Measurements from ENCODE around the gene TYSND1.
A peak's percentile ranks its signal among the peaks of the same experiment; 100 is the strongest.
"Not testable (repeated sequence)": the region's sequence is repeated elsewhere in the genome, so short reads cannot be mapped to it uniquely, and the experiment has no call there.

TYSND1 gene

GRCh38 chr10:70146489-70147258 is at the start of gene TYSND1:
Gene TYSND1, minus strand, starts transcription at chr10:70146700. Its CDS starts 114 bp downstream, at chr10:70146586.
- peak; percentile 94 for DNase-seq (ENCODE audit: low read depth)

GRCh38 chr10:70193391-70193844 is 46.9 kb upstream of the TYSND1 start:
- no peak for DNase-seq (ENCODE audit: low read depth)

DNA sequence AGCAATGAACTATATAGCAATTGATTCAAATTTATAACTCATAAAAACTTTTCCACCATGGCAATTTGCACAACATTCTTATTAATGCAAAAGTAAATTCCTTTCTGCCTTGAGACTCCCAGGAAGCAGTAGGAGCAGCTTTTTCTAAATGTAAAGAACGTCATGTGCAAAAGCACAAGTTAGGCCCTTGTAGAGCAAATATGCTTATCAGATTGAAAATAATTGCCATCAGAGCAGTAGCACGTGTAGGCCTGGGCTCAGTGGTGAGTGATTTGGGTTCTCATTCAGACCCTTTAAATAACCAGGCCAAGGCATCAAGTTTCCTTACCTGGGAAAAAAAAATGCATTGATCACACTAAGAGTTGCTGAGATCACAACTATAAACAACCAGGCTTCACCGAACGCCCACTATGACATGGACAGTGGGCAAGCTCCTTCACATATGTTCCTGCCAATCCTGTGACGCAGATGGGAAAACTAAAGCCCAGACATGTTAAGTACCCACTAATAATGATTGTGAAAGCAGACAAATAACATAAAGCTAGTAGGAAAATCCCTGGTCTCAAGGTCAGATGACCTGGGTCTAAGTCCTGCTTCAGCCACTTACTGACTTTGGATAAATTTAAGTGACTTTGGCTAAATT is 45.9 kb upstream of the TYSND1 start:
- DNase-seq (ENCODE audit: low read depth) = no peak

DNA sequence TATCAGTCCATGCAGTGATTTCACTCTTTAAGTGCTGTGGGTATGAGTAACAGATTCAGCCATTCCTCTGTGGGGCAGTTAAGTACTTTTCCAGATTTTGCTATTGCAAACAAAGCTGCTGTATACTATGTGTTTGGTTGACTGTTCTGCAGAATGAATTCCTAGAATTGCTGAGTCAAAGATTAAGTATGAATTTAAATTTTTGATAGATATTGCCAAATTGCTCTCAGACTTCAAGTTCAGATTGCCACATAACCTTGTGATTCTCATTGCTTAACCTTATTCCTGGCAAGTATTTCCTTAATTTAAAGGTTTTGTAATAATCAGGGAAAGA is 45.4 kb upstream of the TYSND1 start:
- DNase-seq (ENCODE audit: low read depth) = peak; percentile 88

GRCh38 chr10:70191161-70191971 is 44.9 kb upstream of the TYSND1 start:
- DNase-seq (ENCODE audit: low read depth) = no peak

- DNase-seq (ENCODE audit: low read depth) = no peak
Measured at GRCh38 chr10:70190581-70190980, 44.1 kb upstream of the TYSND1 start.

GRCh38 chr10:70190102-70190501 is 43.6 kb upstream of the TYSND1 start:
- DNase-seq (ENCODE audit: low read depth) = no peak

- no peak for DNase-seq (ENCODE audit: low read depth)
Measured at GRCh38 chr10:70188768-70189167, 42.3 kb upstream of the TYSND1 start.

DNA sequence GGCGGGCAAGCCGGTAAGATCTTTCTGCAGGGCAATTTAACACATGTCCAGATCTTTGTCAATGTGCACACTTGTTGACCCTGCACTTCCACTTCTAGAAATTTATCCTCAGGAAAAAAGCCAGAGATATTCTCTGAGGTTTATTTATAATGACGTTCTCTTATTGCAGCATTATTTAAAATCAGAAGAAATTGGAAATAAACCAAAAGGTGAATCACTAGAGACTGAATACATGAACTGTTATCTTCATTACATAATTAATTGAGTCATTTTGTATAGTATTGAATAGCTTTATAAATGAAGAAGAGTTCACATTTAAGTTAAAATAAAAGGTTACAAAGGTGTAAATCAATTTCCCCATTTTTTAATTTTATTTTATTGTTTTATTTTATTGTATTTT is 40.1 kb upstream of the TYSND1 start:
- DNase-seq (ENCODE audit: low read depth) = no peak

DNA sequence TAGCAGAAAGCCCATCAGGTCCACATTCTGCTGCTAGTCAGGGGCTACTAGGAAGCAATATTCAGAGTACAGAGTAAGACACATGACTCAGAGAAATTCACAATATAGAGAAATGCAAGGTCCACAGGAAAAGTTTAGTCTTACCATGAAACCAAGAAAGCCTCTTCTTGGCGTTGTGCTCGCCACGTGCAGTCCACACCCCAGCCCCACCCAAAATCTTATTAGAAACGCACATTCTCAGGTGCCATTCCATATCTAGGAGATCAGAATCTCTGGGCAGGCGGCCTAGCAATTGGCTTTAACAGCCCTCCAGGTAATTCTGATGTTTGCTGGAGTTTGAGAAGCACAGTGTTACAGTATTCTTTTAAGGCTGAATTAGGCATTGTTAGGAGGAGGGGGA is 39.6 kb upstream of the TYSND1 start:
- no peak for DNase-seq (ENCODE audit: low read depth)

- no peak for DNase-seq (ENCODE audit: low read depth)
Measured at GRCh38 chr10:70183304-70183703, 36.8 kb upstream of the TYSND1 start.

- not testable (repeated sequence) for DNase-seq (ENCODE audit: low read depth)
Measured at GRCh38 chr10:70179209-70179608, 32.7 kb upstream of the TYSND1 start.

GRCh38 chr10:70178139-70178725 is 31.7 kb upstream of the TYSND1 start:
- no peak for DNase-seq (ENCODE audit: low read depth)

DNA sequence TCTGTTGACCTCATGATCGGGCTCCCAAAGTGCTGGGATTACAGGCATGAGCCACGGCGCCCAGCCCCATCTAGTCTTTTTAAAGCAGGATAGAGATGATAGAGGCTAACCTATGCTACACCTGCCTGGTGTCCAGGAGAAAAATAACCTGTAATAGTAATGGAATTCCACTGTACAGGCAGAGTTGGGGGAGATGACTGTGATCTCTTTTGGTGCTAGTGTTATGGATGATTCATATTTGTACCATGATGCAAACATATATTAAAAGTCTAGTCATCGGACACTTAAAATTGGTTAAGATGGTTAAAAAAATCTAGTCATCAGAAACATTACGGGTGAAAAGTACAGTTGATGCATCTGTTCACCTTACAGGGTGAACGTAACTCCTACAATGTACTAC is 29.9 kb upstream of the TYSND1 start:
- no peak for DNase-seq (ENCODE audit: low read depth)

DNA sequence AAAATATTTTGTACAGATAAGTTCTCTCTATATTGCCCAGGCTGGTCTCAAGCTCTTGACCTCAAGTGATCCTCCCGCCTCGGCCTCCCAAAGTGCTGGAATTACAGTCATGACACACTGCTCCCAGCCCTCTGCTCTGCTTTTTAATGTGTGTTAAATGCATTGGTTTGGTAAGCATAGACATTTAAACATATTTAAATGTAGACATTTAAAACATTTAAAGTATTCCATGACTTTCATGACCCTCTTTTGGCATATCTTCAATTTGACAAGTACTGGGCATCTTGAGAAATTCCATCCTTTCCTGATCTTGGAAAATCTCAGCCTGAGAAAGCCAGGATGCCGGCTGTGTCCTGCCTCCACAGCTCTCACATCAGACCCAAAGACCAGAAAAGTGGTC is 29.0 kb upstream of the TYSND1 start:
- DNase-seq (ENCODE audit: low read depth) = no peak

- no peak for DNase-seq (ENCODE audit: low read depth)
Measured at GRCh38 chr10:70174058-70174741, 27.7 kb upstream of the TYSND1 start.

GRCh38 chr10:70169649-70170364 is 23.3 kb upstream of the TYSND1 start:
- no peak for DNase-seq (ENCODE audit: low read depth)

- no peak for DNase-seq (ENCODE audit: low read depth)
Measured at GRCh38 chr10:70169011-70169410, 22.5 kb upstream of the TYSND1 start.

DNA sequence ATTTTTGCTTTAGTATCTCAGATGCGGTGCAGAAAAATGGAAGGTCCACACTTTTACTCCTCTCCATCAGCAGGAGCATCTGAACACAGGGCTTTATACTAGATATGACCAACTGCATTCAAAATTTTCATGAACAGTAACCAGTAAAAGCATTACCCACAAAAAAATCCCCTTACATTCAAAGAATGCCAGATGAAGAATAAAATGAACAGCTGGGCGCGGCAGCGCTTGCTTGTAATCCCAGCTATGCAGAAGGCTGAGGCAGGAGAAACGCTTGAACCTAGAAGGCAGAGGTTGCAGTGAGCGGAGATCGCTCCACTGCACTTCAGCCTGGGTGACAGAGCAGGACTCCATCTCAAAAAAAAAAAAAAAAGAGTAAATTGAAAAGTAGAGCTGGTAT is 20.7 kb upstream of the TYSND1 start:
- DNase-seq (ENCODE audit: low read depth) = no peak

DNA sequence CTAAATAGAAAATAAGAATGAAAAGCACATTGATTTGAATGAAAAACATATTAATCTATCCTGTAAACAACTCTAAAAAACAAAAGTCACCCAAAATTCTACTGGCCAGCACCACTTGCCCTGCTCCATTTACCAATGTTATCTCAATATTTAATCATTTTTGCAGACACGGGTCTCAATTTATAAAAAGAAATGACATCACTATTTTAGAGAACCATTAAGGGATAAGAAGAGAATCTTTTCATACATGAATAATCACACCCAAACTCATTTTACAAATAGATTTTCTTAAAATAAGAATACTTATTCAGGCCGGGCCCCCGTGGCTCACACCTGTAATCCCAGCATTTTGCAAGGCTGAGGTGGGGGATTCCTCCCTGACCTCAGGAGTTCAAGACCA is 19.9 kb upstream of the TYSND1 start:
- DNase-seq (ENCODE audit: low read depth) = no peak

DNA sequence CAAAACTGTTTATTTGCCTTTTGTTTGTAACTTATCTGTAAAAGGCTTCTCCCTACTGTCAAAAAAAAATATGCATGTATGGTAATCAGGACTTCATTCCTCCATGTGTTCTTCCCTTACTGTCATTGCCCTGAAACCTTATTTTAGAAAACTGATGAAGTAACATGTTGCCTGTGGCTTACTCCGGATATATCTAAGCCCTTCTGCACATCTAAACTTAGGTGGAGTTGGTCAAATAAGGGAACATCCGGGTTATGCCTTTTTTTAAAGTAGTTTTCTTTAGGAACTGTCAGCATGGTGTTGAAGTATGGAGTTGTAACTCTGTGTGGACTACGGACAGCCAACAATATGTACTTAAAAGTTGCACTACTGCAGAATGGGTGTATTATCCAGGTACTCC is 17.7 kb upstream of the TYSND1 start:
- DNase-seq (ENCODE audit: low read depth) = no peak

All from GM04504 (cell line).